Stimulated activated CD4-positive, alpha-beta T cell treated with anti-CD3 and anti-CD28 coated beads, TNF-alpha, amount 100 ng/mL, for 24 hours (primary cell): ENCODE measurements around the gene PBX3.

Experiments
- DNase-seq, 3 experiments: peaks; one replicate each; pipeline ENCODE4 v3.0.0-alpha.2; 2020; ENCODE audit warnings: low read depth in 3 of 3

The PBX3 gene

DNA sequence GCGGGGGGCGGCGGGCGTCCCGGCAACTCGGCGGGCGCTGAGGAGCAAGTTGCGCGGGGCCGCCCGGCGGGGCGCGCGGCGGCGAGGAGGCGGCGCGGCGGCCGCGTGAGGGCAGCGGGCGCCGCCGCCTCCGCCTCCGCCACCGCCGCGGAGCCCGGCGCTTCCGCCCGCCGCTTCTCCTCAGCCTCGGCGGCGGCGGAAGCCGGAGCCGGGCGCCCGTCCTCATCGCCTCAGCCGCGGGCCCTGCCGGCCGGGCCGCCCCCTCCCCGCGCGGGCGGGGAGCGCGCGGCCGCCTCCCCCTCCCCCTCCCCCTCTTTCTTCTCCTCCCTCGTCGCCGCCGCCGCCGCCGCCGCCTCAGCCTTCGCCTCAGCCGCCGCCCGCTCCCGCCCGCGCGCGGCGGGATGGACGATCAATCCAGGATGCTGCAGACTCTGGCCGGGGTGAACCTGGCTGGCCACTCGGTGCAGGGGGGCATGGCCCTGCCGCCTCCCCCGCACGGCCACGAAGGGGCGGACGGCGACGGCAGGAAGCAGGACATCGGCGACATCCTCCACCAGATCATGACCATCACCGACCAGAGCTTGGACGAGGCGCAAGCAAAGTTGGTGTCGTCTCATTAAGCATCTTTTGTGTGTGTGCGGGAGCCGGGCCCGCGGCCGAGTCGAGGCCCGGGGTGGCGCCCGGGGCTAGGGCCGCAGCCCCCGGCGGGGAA is at the start of gene PBX3:
TSS of gene PBX3 (plus strand) at position 321 of the 712 bp plus-strand sequence.
- DNase-seq = peak in 2 of 3 experiments; percentile 27 to 35

GRCh38 chr9:125699870-125700269 is 47.3 kb upstream of the PBX3 start:
- DNase-seq = no peak

DNA sequence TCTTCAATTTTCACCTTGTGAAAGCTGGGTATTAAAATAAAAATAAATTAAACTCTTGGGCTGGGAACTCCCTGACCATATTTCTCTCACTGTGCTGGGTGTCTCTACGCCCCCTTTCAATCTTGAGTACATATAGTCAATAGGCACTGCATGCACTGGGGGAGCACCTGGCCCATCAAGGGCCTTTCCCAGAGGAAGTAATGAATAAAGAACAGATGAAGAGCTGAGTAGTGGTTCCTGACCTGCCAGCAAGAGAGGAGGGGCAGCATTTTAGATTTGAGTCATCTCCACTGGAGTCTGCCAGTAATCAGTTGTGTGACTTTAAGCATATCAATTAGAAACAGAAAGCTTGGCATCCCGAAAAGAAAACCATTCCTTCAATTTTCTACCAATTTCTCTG is 46.4 kb upstream of the PBX3 start:
- DNase-seq = peak in 2 of 3 experiments; percentile 26 to 41

GRCh38 chr9:125701351-125701750 is 45.8 kb upstream of the PBX3 start:
- no peak for DNase-seq

DNA sequence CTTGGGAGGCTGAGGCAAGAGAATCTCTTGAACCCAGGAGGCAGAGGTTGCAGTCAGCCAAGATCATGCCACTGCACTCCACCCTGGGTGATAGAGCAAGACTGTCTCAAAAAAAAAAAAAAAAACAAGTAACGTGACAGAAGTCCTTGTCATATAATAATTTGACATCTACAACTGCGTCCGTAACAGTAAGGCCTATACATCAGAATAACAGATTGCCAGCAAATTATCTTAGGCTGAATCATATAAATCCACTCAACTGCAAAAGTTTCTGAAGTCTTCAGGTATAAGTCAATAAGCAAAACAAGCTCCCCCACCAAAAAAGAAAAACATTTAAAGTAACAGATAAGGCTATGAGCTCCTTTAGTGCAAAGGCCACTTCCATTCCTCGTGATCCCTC is 43.5 kb upstream of the PBX3 start:
- DNase-seq = no peak

- DNase-seq = no peak
These were observed 41.3 kb upstream of the PBX3 start for GRCh38 chr9:125705893-125706292.

DNA sequence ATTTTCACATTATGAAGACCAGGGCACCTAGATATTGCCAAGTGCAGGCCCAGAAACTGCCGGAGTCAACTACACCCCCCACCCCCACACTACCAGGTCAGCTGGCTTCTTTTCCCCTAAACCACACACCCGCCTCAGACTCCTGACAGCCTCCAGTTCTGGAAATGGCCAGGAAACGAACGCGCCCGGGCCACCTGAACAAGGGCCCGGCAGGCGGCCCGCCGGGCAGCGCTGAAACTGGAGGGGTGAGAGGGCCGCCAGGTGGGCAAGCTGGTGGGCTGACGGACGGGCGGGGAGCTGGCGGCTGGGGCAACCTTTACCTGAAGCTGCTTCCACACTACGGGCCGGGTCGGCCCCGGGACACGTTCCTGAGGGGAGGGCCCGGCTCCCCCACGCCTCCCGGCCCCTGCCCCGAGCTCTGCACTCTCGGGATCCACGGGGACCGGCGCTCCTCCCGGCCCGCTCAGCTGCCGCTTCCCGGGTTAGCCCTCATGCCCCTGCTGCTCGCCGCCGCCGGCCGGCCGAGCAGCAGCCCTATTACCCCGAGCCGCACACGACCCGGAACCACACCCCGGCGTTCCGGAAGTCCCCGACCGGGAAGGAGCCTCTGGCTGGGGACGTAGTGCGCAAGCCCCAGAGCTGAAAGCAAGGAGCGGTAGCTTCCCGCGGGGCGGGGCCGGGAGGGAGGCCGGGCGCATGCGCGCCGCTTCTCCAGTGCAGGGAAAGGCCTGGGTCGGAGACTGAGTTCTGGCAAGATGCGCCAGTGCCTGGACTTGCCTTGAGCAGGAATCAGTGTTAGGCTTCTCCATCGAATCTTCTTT is 40.3 kb upstream of the PBX3 start, which contains the start of gene MAPKAP1:
TSS of gene MAPKAP1 (minus strand) at position 558 of the 821 bp plus-strand sequence. CDS start 34,634 bp downstream, outside the sequence.
- DNase-seq = peak; percentile 90 to 96 (median 91)

DNA sequence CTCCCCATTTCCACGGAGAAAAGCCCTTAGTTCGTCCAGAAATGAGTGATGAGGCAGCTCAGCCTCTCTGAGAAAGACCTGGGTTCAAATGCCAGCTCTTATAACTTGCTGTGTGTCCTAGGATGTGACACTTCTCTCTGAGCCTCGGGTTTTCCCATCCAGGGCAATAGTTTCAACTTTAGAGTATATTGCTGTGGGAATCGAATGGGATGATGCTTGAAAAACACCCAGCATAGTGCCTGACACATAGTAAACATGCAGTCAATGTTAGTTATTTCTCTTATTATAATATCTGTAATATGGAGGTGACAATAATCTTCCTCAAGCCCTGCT is 39.7 kb upstream of the PBX3 start:
- DNase-seq = no peak

DNA sequence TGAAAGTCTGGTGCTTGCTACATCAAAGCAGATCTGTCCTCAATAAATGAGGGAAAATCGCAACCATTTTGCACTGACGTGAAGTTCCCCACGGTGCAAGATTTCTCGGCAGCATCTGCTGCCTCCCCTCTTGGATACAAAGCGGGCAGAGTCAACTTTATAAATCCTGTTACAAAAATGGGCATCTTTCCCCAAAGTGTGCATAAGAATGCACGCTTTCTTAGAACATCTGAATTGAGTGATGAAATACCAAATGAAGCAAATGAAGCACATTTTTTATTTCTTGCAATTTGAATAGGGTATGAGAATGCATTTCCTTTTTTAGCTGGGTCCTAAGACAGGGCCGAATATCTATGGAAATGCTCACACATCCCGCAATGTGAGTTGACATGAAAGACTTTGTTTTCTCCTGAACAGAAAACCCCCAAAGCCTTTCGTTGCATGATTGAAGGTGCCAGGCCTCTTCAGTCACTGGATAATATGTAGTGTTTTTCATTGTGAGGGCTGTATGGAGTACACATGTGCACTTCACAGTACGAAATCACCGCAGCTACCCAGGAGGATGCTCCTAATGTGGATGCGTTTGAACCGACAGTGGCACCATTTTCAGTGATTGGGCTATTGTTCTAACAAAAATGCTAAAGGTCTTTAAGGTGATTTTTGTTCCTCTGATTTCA is 20.6 kb upstream of the PBX3 start:
- no peak for DNase-seq

DNA sequence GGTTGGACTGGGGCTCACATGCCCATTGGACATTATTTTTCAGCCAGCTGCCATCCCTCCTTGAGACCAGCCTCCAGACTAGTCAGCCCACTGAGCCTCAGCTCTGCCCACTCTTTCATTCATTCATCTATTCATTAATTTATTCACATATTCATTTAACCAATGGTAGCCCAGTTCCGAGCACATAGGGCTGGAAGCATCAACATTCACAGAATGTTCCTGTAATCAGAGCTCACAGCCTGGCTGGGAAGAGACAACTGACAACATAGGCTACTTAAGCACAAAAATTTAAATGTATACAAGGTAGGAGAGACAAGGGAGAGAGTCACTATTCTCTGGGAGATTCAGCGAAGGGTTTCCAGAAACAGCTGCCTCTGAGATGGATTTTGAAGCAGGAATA is 17.0 kb upstream of the PBX3 start:
- DNase-seq = no peak

DNA sequence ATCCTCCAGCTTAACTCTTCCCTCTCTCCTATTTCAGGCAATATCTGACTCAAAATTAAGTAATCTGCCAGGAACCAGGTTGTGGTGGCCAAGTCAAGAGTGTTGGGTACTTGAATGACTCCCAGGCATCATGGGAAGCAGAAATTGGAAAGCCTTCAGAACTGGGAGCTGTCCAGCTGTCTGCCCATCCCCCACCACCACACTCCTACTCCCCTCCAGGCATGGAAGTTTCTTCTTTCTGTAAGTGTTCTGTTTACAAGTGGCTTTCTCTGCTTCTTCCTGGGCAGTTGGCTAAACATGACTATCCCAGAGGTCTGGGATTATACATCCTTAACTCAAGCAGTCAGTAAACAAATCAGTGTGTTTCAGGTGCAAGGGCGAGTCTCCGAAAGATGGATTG is 14.6 kb upstream of the PBX3 start:
- DNase-seq = no peak

DNA sequence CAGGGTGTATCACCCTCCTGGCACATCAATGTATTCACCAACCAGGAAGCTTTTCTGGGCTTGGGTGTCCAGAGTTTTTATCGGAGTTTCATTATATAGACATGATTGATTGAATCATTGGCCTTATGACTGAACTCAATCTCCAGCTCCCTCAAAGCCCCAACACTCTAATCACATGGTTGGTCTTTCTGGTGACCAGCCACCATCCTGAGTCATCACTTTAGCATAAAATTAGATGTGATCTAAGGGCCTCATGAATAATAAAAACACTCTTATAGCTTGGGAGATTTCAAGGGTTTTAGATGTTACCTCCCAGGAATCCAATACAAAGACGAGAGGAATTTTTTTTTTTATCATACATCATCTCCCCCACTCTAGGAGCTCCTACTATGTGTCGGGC is 7.7 kb upstream of the PBX3 start:
- no peak for DNase-seq

DNA sequence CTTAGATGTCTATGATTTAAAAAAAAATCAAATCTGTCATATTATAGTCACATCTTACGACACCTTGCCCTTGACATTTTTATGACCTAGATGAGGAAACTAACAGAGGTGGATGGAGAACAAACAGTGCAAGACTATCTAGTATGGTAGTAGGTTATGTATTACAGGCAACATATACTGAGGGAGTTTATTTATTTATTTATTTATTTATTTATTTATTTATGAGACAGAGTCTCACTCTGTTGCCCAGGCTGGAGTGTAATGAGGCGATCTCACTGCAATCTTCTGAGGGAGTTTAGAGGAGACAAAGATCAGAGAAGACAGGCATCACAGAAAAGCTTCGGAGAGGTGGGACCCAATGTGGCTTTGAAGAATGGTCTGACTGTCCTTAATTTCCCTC is 4.5 kb upstream of the PBX3 start:
- no peak for DNase-seq

DNA sequence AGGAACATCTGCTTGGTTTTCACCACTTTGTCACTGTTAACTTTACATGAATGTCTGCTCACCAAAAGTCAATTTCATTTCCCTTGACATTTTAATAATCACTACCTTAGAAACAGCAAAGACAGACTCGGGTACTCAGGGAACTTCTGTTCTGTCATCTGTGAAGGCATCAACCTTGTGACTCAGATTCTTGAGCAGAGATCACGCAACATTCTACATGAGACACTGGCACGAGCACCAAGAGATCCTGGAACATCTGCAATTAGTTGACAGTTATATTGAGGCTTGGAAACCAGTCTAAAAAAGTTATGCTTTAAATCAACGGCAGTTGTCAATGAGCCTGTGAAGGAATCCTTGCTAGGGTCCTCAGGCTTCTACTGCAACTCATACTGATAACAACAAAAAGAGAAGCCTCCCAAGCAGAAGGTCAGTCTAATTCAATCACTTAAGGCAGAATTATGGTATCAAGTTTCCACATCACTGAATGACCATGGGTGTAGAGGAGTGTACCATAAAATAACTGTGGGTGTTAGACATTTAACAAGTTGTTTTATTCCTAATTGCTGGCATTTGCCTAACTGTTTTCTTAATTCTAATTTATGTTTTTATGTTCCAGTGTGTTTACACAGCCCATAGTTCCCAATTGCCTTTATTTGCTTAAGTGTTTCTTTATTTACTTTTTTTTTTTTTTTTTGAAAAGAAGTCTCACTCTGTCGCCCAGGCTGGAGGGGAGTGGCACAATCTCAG is 3.3 kb upstream of the PBX3 start:
- no peak for DNase-seq

DNA sequence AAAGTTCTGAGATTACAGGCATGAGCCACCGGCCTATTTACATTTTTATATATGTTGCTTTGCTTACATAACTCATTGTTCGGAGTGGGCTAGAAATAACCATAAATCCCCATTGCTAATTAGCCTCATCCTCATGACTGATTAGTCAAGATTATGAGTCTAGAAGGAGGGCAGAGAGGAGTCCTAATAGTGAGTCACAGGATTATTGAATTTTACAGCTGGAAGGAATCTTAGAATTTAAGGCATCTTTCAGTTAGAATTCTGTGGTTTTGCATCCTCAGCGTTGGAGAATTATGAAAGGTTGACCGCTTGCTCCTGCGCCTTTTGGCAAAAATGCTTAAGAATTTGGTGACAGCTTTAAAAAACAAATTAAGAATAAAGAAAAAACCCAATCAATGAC is 2.6 kb upstream of the PBX3 start:
- DNase-seq = no peak

- no peak for DNase-seq
These were observed 2.2 kb upstream of the PBX3 start for GRCh38 chr9:125745018-125745417.

- no peak for DNase-seq
These were observed 1.5 kb upstream of the PBX3 start for GRCh38 chr9:125745682-125746016.

DNA sequence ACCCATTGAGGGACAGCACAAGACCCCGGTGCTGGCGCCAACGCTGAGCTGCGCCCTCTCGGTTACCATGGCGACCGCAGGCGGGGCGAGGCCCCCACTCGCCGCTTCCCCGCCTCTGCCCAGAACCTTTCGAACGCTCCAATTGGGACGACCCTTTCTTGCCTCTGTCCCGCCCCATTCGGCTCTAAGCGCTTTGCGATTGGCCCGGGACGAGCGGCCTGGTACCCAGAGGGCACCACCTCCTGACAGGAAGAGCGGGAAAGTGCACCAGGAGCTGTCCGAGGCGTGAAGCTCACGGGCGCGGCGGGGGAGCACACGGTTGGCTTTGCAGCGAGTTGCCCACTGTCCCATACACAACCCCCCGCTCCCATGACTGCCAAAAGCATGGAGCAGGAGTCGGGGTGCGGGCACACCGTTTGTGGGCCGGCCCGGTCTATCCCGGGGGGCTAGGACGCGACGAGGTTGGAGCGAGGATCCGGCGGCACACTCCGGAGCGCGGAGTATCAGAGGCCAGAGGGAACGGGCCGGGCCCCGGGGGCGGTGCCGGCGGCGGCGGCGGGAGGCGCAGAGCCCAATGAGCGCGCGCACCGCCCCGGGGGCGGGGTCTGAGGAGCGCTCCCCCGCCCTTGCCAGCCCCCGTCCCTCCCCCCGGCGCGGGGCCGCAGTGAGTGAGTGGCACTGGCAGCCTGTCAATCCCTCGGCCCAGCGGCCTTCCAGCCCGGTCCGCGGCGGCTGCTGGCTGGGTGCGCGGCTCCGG is 978 bp upstream of the PBX3 start:
- DNase-seq = peak; percentile 81 to 92 (median 86)

DNA sequence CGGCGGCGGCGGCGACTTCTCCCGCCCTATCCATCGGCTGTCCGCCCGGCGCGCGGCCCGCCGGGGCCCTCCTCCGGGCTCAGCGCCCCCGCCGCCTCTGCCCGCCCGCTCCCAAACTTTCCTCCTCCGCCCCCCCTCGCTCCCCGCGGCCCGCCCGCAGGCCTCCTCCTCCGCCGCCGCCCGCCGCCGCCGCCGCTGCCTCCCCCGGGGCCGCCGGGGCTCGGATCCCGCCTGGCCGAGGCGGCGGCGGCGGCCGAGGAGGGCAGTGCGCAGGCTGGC is 460 bp upstream of the PBX3 start:
- DNase-seq = no peak

GRCh38 chr9:125747765-125748445 is 732 bp downstream of the PBX3 start:
- peak in 1 of 3 experiments; percentile 16 for DNase-seq
